NCI-H69 (cell line): Measurements from ENCODE around the gene TLX3.
"Not testable (repeated sequence)": the region's sequence is repeated elsewhere in the genome, so short reads cannot be mapped to it uniquely, and the experiment has no call there.

Experiments
- DNase-seq: peaks from one replicate; lab custom pipeline; 2025; lab: John Stamatoyannopoulos, UW

The TLX3 gene

GRCh38 chr5:171308453-171309275, at the start of gene TLX3:
Gene TLX3, plus strand, starts transcription at chr5:171309248. Its CDS starts 118 bp downstream, at chr5:171309366.
- no peak for DNase-seq

GRCh38 chr5:171261361-171261760, 47.7 kb upstream of the TLX3 start:
- DNase-seq, result peak; percentile 10

- no peak for DNase-seq
These were observed 47.1 kb upstream of the TLX3 start for GRCh38 chr5:171261904-171262303.

GRCh38 chr5:171263181-171263580, 45.9 kb upstream of the TLX3 start:
- no peak for DNase-seq

- DNase-seq, result no peak
These were observed 44.2 kb upstream of the TLX3 start for GRCh38 chr5:171264843-171265242.

- DNase-seq, result no peak
These were observed 40.1 kb upstream of the TLX3 start for GRCh38 chr5:171268700-171269620.

- DNase-seq, result peak; percentile 12
These were observed 39.3 kb upstream of the TLX3 start for GRCh38 chr5:171269717-171270116.

GRCh38 chr5:171270136-171270535, 38.9 kb upstream of the TLX3 start:
- no peak for DNase-seq

- no peak for DNase-seq
These were observed 37.2 kb upstream of the TLX3 start for GRCh38 chr5:171271798-171272197.

- peak; percentile 83 for DNase-seq
These were observed 35.8 kb upstream of the TLX3 start for GRCh38 chr5:171272996-171273970.

- DNase-seq, result peak; percentile 97
These were observed 33.1 kb upstream of the TLX3 start for GRCh38 chr5:171275841-171276544.

- no peak for DNase-seq
These were observed 25.3 kb upstream of the TLX3 start for GRCh38 chr5:171283753-171284152.

- no peak for DNase-seq
These were observed 23.6 kb upstream of the TLX3 start for GRCh38 chr5:171285465-171285864.

GRCh38 chr5:171288066-171288465, 21.0 kb upstream of the TLX3 start:
- DNase-seq, result no peak

GRCh38 chr5:171291371-171291770, 17.7 kb upstream of the TLX3 start:
- no peak for DNase-seq

GRCh38 chr5:171295299-171295698, 13.7 kb upstream of the TLX3 start:
- DNase-seq, result peak; percentile 71

- no peak for DNase-seq
These were observed 13.2 kb upstream of the TLX3 start for GRCh38 chr5:171295801-171296200.

GRCh38 chr5:171297941-171298340, 11.1 kb upstream of the TLX3 start:
- DNase-seq, result not testable (repeated sequence)

- DNase-seq, result peak; percentile 51
These were observed 9.8 kb upstream of the TLX3 start for GRCh38 chr5:171299228-171299627.

- DNase-seq, result no peak
These were observed 9.2 kb upstream of the TLX3 start for GRCh38 chr5:171299851-171300250.

GRCh38 chr5:171300358-171300757, 8.7 kb upstream of the TLX3 start:
- DNase-seq, result no peak
